PC-9 (cell line): Measurements from ENCODE around the gene FAM20C. TPM values are rescaled to one million over a fixed set of nuclear protein-coding genes. Genes with fewer than 3 reads are reported as not detected.

Experiments used
- BruUV-seq: library from RNA; stranded (reverse); fragments of 400-500 nt; replicated peaks from 2 replicates; lab custom pipeline; 2021; lab: Mats Ljungman, UMichigan
- CTCF ChIA-PET: fragments of 300-600 bp; sonication (Branson Sonifier 250); formaldehyde crosslinking; loops from one replicate; lab custom pipeline; 2022; ENCODE audit warnings: antibody characterized with exemption; lab: Charles Lee
- POLR2A ChIA-PET: fragments of 300-600 bp; sonication (Branson Sonifier 250); formaldehyde crosslinking; loops from one replicate; lab custom pipeline; 2022; ENCODE audit warnings: antibody characterized with exemption; ENCODE audit not compliant: unreplicated experiment; lab: Charles Lee
- DNase-seq, 2 experiments: peaks; one replicate each; pipeline versions ENCODE4 v3.0.0 to v3.0.0-alpha.2; 2015 to 2022; ENCODE audit warnings: mixed read lengths in 1 of 2
- H2AFZ ChIP-seq: fragments of 200-600 bp; sonication (generic); 2 replicates; pipeline ENCODE4 v1.8.1; 2017; ENCODE audit warnings: antibody characterized with exemption
- H3F3A ChIP-seq: fragments of 200-600 bp; sonication (generic); 2 replicates; pipeline ENCODE4 v1.8.1; 2017; ENCODE audit warnings: antibody characterized with exemption, mild to moderate bottlenecking, low read depth; ENCODE audit not compliant: insufficient read depth
- H3K27ac ChIP-seq: fragments of 200-600 bp; sonication (generic); 2 replicates; pipeline ENCODE4 v1.6.1; 2016; ENCODE audit warnings: mixed run types
- H3K27me3 ChIP-seq: fragments of 200-600 bp; sonication (generic); 2 replicates; pipeline ENCODE4 v1.6.1; 2016; ENCODE audit warnings: low read depth, mixed run types; ENCODE audit not compliant: insufficient read depth
- H3K36me3 ChIP-seq: fragments of 200-600 bp; sonication (generic); 2 replicates; pipeline ENCODE4 v1.6.1; 2016; ENCODE audit warnings: low read depth, mixed run types
- H3K4me1 ChIP-seq: fragments of 200-600 bp; sonication (generic); replicated peaks from 2 replicates; pipeline ENCODE4 v1.6.1; 2016; ENCODE audit warnings: mixed run types; ENCODE audit not compliant: insufficient read depth
- H3K4me2 ChIP-seq: fragments of 200-600 bp; sonication (generic); 2 replicates; pipeline ENCODE4 v1.6.1; 2017; ENCODE audit warnings: mixed run types
- H3K4me3 ChIP-seq: fragments of 200-600 bp; sonication (generic); 2 replicates; pipeline ENCODE4 v1.6.1; 2016; ENCODE audit warnings: mixed run types
- H3K79me2 ChIP-seq: fragments of 200-600 bp; sonication (generic); 2 replicates; pipeline ENCODE4 v1.6.1; 2017; ENCODE audit warnings: low read depth, mixed run types
- H3K9me2 ChIP-seq: fragments of 200-600 bp; sonication (generic); 2 replicates; pipeline ENCODE4 v1.8.1; 2017; ENCODE audit warnings: mild to moderate bottlenecking; ENCODE audit not compliant: insufficient read depth
- H3K9me3 ChIP-seq: fragments of 200-600 bp; sonication (generic); 2 replicates; pipeline ENCODE4 v1.8.1; 2016; ENCODE audit warnings: low read depth; ENCODE audit not compliant: insufficient read depth
- H4K20me1 ChIP-seq: fragments of 200-600 bp; sonication (generic); 2 replicates; pipeline ENCODE4 v1.8.1; 2017; ENCODE audit not compliant: insufficient read depth
- CTCF ChIP-seq: fragments of 200-600 bp; sonication (generic); conservative IDR thresholded peaks from 2 replicates; pipeline ENCODE4 v1.6.1; 2017; ENCODE audit warnings: mixed run types, antibody characterized with exemption, mild to moderate bottlenecking, moderate library complexity
- EZH2 ChIP-seq: fragments of 200-600 bp; sonication (generic); IDR thresholded peaks from 2 replicates; pipeline ENCODE4 v1.8.0; 2017; ENCODE audit warnings: antibody characterized with exemption, low read depth
- intact Hi-C: fragments of 100-400 bp; cut with micrococcal nuclease; formaldehyde crosslinking; loops from one replicate; pipeline ENCODE4 v1.10.0; 2022; ENCODE audit not compliant: unreplicated experiment
- total RNA-seq: library from RNA; stranded (reverse); gene quantifications from 2 replicates; pipeline ENCODE4 v1.2.3, GENCODE V29; 2021

The FAM20C gene
- total RNA-seq, 1 experiment from 2014 or later, result 31.0 TPM

- H3K4me3 ChIP-seq, result no peak overlapping the region
- no peaks in the 10 kb centered on the region for H3K27me3 ChIP-seq
- no TSS peak for BruUV-seq
- H3K36me3 ChIP-seq, result no peaks in the 10 kb centered on the region
- H2AFZ ChIP-seq, result no peak overlapping the region
- POLR2A ChIA-PET, result no interaction called here
- CTCF ChIA-PET, result interaction anchor here (0.6 kb wide), 1 partner anchor 121 kb away, joined by 6 read pairs; no protein-coding TSS in a partner anchor
- intact Hi-C loops, result no loop called here
- peaks cover 10% of the 10 kb centered on the region for H3K4me1 ChIP-seq
- no peaks in the 10 kb centered on the region for H3K9me3 ChIP-seq
- peaks cover 12% of the 10 kb centered on the region; the same call in 1 of the 2 replicates for H3K79me2 ChIP-seq
- H3F3A ChIP-seq, result peaks cover 15% of the 10 kb centered on the region; the same call in 1 of the 2 replicates
- H4K20me1 ChIP-seq, result no peaks in the 10 kb centered on the region; the same call in 1 of the 2 replicates
- TF ChIP-seq CTCF, result no peak
- TF ChIP-seq EZH2, result no peak
- H3K27ac ChIP-seq, result no peak overlapping the region
- H3K9me2 ChIP-seq, result no peaks in the 10 kb centered on the region
- no peak overlapping the region for H3K4me2 ChIP-seq
- DNase-seq, result no peak
Measured at GRCh38 chr7:199483-200249, 7.3 kb downstream of the FAM20C start.

GRCh38 chr7:200290-200689, 7.9 kb downstream of the FAM20C start:
- ChIA-PET CTCF (no interaction called here), POLR2A (no interaction called here)
- Histone ChIP-seq H3K4me1 (peaks cover 4% of the 10 kb centered on the region; the same call in 1 of the 2 replicates), H3K36me3 (no peaks in the 10 kb centered on the region), H3K9me3 (no peaks in the 10 kb centered on the region), H3F3A (peaks cover 10% of the 10 kb centered on the region; the same call in 1 of the 2 replicates), H3K79me2 (peaks cover 7% of the 10 kb centered on the region; the same call in 1 of the 2 replicates), H4K20me1 (no peaks in the 10 kb centered on the region), H3K27ac (no peak overlapping the region), H3K4me3 (no peak overlapping the region), H3K4me2 (no peak overlapping the region), H3K27me3 (no peaks in the 10 kb centered on the region), H2AFZ (no peak overlapping the region), H3K9me2 (no peaks in the 10 kb centered on the region)
- BruUV-seq, result no TSS peak
- no peak for DNase-seq
- intact Hi-C loops, result no loop called here
- TF ChIP-seq CTCF, result no peak
- no peak for TF ChIP-seq EZH2

GRCh38 chr7:200704-201103, 8.3 kb downstream of the FAM20C start:
- H3F3A ChIP-seq, result peaks cover 8% of the 10 kb centered on the region; the same call in 1 of the 2 replicates
- TF ChIP-seq EZH2 (no peak), CTCF (no peak)
- no TSS peak for BruUV-seq
- no peaks in the 10 kb centered on the region for H3K9me2 ChIP-seq
- H3K4me2 ChIP-seq, result no peak overlapping the region
- H3K36me3 ChIP-seq, result no peaks in the 10 kb centered on the region
- H3K27me3 ChIP-seq, result no peaks in the 10 kb centered on the region
- intact Hi-C loops, result no loop called here
- H2AFZ ChIP-seq, result no peak overlapping the region
- no peaks in the 10 kb centered on the region for H3K9me3 ChIP-seq
- ChIA-PET POLR2A (no interaction called here), CTCF (no interaction called here)
- H4K20me1 ChIP-seq, result no peaks in the 10 kb centered on the region
- peaks cover 2% of the 10 kb centered on the region; the same call in 1 of the 2 replicates for H3K79me2 ChIP-seq
- H3K27ac ChIP-seq, result no peak overlapping the region
- DNase-seq, result no peak
- H3K4me3 ChIP-seq, result no peak overlapping the region
- no peaks in the 10 kb centered on the region; the same call in 1 of the 2 replicates for H3K4me1 ChIP-seq
